ENCODE measurements around the gene MB. TPM values are rescaled to one million over a fixed set of nuclear protein-coding genes. Genes with fewer than 3 reads are reported as not detected.
"Not testable (repeated sequence)": the region's sequence is repeated elsewhere in the genome, so short reads cannot be mapped to it uniquely, and the experiment has no call there.

MB gene
- total RNA-seq, 1 donor from 2014 or later = not detected

DNA sequence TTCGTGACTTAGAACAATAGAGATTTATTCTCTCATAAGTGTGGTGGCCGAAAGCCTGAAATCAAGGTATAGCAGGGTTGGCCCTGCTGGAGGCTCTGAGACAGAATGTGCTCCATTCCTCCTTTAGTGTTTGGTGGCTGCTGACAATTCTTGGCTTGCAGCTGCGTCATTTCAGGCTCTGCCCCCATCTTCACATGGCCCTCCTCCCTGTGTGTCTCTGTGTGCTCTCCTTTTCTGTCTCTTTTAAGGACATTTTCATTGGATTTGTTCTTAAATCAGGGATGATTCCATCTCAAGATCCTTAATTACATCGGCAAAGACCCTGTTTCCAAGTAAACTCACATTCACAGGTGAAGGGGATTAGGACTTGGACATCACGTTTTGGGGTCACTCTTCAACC, 20.9 kb upstream of the MB start:
- no peak for DNase-seq (ENCODE audit: low read depth, low spot score)

GRCh38 chr22:35637254-35637653, 20.1 kb upstream of the MB start:
- no peak for DNase-seq (ENCODE audit: low read depth, low spot score)

- no peak for DNase-seq (ENCODE audit: low read depth, low spot score)
These were observed 17.9 kb upstream of the MB start for GRCh38 chr22:35634943-35635540.

DNA sequence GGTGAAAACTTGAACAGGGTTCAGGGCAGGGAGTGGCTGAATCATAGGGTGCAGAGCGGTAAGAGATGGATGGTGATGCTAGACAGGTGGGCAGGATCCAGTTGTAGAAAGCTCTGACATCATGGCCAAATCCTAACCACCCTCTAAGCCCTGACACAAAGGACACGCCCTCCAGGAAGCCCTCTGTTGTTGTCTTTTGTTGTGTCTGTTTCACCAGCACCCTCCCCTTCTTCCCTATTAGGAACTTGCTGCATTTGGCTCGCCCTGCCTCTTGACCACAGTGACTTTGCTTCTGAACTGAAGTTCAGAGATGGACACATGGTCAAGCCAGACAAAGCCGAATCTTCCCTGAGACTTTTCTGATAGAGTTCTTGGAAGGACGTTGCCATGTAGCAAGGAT, 16.9 kb upstream of the MB start:
- DNase-seq (ENCODE audit: low read depth, low spot score) = no peak

DNA sequence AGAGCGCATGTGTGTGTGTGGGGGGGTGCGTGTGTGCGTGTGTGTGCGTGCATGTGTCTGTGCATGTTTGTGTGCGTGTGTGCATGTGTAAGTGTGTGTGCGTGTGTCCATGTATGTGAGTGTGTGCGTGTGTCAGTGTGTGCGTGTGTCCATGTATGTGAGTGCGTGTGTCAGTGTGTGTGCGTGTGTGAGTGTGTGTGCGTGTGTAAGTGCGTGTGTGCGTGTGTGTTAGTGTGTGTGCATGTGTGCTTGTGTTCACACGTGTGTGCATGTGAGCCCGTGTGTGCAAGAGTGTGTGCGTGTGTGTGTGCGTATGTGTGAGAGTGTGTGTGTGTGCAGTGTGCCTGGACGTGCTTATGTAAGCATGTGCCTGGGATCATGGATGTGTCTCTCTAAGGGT, 16.4 kb upstream of the MB start:
- no peak for DNase-seq (ENCODE audit: low read depth, low spot score)

DNA sequence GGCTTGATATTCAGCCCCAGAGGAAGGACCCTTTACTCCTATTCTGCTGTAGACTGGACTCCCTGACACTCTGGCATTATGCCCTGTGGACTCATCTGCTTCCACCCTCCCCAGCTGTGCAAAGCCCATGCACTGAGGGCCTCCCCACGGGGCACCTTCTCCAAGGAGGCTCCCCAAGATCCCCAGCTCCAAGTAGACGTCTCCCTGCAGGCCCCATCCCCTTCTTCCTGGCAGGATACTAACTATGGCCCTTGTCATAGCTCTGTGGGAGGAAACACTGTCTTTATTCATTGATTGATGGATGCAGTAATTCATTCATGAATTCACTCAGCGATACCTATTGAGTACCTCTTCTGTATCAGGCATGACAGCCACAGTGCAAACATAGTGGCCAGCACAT, 15.8 kb upstream of the MB start:
- DNase-seq (ENCODE audit: low read depth, low spot score) = no peak

DNA sequence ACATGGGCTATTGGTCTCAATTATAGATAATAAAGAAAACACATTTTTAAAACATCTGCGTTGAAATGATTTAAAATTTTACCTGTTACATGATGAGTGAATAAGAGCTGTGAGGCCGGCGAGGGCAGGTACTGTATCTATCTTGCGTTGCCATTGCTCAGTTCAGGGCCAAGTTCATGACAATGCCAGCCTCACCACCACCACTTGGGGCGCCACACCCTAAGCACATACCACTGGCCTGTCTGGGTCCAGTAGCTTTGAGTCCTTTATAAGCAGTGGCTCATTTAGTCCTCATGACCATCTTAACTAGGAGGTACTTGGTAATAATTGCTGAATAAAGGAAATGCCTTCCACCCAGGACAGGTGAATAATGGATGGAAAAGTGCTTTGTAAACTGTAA, 14.5 kb upstream of the MB start:
- DNase-seq (ENCODE audit: low read depth, low spot score) = no peak

GRCh38 chr22:35630891-35631290, 13.8 kb upstream of the MB start:
- DNase-seq (ENCODE audit: low read depth, low spot score) = no peak

- DNase-seq (ENCODE audit: low read depth, low spot score) = no peak
These were observed 13.3 kb upstream of the MB start for GRCh38 chr22:35630387-35630793.

DNA sequence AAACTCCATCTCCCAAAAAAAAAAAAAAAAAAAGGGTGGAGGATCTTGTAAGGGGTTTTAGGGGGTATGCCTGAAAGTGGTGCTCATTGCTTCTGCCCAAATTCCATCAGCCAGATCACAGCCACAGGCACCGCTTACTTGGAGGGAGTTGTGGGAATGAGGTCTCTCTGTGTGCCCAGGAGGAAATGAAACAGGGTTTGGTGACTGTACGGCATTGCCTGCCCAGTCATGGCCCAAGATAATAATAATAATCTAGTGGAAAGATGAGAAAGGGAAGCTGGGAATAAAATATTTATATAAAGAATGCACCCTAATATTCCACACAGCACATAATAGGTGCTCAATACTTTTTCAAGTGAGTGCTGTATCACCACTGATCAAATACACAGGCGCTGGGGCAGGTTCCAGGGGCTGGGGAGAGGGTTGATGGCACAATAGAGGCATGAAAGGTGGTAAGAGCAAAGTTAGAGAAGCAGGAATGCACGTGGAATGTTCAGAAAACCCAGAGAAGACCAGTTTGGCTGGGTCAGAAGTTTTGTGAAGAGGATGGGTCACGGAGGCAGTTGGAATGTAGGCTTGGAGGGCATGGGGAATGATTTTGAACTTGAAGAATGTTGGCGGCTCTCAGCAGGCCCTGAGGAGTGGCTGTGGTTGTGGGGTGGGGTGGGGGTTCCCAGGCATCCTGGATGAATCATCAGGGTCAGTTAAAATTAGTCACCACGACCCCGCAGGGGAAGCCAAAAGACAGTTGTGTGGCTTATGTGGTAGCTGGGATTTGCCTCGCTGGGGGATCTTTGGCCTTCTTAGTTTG, 12.5 kb upstream of the MB start:
- peak; percentile 39 for DNase-seq (ENCODE audit: low read depth, low spot score)

GRCh38 chr22:35628732-35629131, 11.6 kb upstream of the MB start:
- DNase-seq (ENCODE audit: low read depth, low spot score) = no peak

GRCh38 chr22:35627267-35628041, 10.3 kb upstream of the MB start:
- DNase-seq (ENCODE audit: low read depth, low spot score) = peak; percentile 37

DNA sequence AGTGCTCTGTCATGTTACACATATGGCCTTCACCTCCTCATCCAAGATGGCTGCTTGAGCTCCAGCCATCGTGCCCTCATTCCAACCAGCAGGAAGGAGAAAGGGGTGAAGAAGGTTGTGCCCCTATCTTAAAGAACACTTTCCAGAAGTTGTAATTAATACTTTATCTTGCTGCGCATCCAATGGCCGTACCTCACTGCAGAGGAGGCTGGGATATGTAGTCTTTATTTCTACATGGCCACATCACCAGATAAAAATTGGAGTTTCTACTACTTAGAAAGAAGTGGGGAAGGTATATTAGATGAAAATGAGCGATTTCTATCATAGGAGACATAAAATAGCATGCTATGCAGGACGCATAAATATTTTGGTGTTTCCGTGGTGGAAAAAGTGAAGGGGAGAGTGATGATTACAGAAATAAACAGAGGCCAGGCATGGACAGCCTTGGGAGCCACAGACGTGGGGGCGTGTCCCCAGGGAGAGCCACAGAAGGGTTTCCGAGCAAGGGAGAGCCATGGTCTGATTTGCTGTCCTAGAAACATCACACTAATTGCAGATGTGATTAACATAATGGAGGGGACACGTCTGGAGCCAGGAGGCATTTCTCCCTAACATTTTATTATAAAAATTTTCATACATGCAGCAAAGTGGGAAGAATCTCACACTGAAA, 8.8 kb upstream of the MB start:
- DNase-seq (ENCODE audit: low read depth, low spot score) = no peak

GRCh38 chr22:35624547-35624946, 7.4 kb upstream of the MB start:
- no peak for DNase-seq (ENCODE audit: low read depth, low spot score)

DNA sequence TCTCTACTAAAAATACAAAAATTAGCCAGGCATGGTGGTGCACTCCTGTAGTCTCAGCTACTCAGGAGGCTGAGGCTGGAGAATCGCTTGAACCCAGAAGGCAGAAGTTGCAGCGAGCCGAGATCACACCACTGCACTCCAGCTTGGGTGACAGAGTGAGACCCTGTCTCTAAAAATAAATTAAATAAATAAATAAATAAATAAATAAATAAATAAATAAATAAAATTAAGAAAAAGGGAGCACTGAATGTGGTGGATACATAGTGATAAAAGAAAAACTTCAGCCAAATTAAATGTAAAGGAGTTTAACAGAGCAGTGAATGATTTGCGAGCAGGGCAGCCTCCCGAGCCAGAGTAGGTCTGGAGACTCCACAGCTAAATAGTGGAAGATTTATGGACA, 6.8 kb upstream of the MB start:
- not testable (repeated sequence) for DNase-seq (ENCODE audit: low read depth, low spot score)

- no peak for DNase-seq (ENCODE audit: low read depth, low spot score)
These were observed 5.2 kb upstream of the MB start for GRCh38 chr22:35622191-35622913.

GRCh38 chr22:35621451-35621850, 4.3 kb upstream of the MB start:
- no peak for DNase-seq (ENCODE audit: low read depth, low spot score)

GRCh38 chr22:35620624-35621251, 3.6 kb upstream of the MB start:
- DNase-seq (ENCODE audit: low read depth, low spot score) = no peak

GRCh38 chr22:35619336-35620094, 2.4 kb upstream of the MB start:
- DNase-seq (ENCODE audit: low read depth, low spot score) = no peak

Data from pulmonary artery endothelial cell (primary cell).